Keratinocyte (primary cell): ENCODE data around the gene HLA-E. TPM values are rescaled to one million over a fixed set of nuclear protein-coding genes. Genes with fewer than 3 reads are reported as not detected.

ENCODE experiments used
- DNase-seq: peaks from one replicate; pipeline ENCODE4 v3.0.0-alpha.2; 2011; ENCODE audit warnings: low read depth, missing footprints, low spot score
- FAIRE-seq: peaks from 2 replicates; lab custom pipeline; 2011; peaks lifted over from hg19 to GRCh38; lab: Jason Lieb, UNC
- H2AFZ ChIP-seq: 2 replicates; pipeline ENCODE4 v1.6.0; 2012; ENCODE audit warnings: low read length, control low read depth, inconsistent platforms; ENCODE audit not compliant: control insufficient read depth
- H3K27ac ChIP-seq: 2 replicates; pipeline ENCODE4 v1.5.1; 2011; ENCODE audit warnings: low read length; ENCODE audit not compliant: control insufficient read depth, insufficient read depth
- H3K27me3 ChIP-seq: 3 replicates; pipeline ENCODE4 v1.6.0; 2011; ENCODE audit warnings: low read length; ENCODE audit not compliant: control insufficient read depth, insufficient read depth; ENCODE audit errors: extremely low read depth
- H3K36me3 ChIP-seq, 2 experiments: 2 replicates in 1 of 2; 3 replicates in 1 of 2; pipeline ENCODE4 v1.5.1; 2011; ENCODE audit warnings: low read length in 2 of 2, mild to moderate bottlenecking in 1 of 2; ENCODE audit not compliant: control insufficient read depth in 2 of 2, insufficient read depth in 2 of 2; ENCODE audit errors: extremely low read depth in 1 of 2
- H3K4me1 ChIP-seq: 3 replicates; pipeline ENCODE4 v1.5.1; 2011; ENCODE audit warnings: low read length; ENCODE audit not compliant: control insufficient read depth, insufficient read depth; ENCODE audit errors: extremely low read depth
- H3K4me2 ChIP-seq: 3 replicates; pipeline ENCODE4 v1.6.0; 2011; ENCODE audit warnings: low read depth, low read length; ENCODE audit not compliant: control insufficient read depth, insufficient read depth; ENCODE audit errors: extremely low read depth
- H3K4me3 ChIP-seq, 3 experiments: fragments of 200-600 bp in 1 of 3; sonication (generic) in 1 of 3; 2 replicates in 2 of 3; 3 replicates in 1 of 3; pipeline ENCODE4 v1.5.1; 2011 to 2016; ENCODE audit warnings: low read length in 3 of 3, mild to moderate bottlenecking in 3 of 3, control low read depth in 2 of 3, inconsistent platforms in 1 of 3, low read depth in 1 of 3, mixed read lengths in 1 of 3, mixed run types in 1 of 3, moderate library complexity in 1 of 3; ENCODE audit not compliant: control insufficient read depth in 2 of 3, insufficient read depth in 2 of 3; ENCODE audit errors: extremely low read depth in 1 of 3
- H3K79me2 ChIP-seq: 2 replicates; pipeline ENCODE4 v1.6.0; 2012; ENCODE audit warnings: low read length; ENCODE audit not compliant: control insufficient read depth, insufficient read depth
- H3K9ac ChIP-seq: 3 replicates; pipeline ENCODE4 v1.6.0; 2011; ENCODE audit warnings: low read length; ENCODE audit not compliant: control insufficient read depth, insufficient read depth; ENCODE audit errors: extremely low read depth
- H3K9me1 ChIP-seq: 3 replicates; pipeline ENCODE4 v1.6.0; 2011; ENCODE audit warnings: low read length; ENCODE audit not compliant: control insufficient read depth, insufficient read depth; ENCODE audit errors: extremely low read depth
- H3K9me3 ChIP-seq: 2 replicates; pipeline ENCODE4 v1.5.1; 2012; ENCODE audit warnings: low read depth, low read length; ENCODE audit not compliant: control insufficient read depth
- H4K20me1 ChIP-seq: 3 replicates; pipeline ENCODE4 v1.6.0; 2011; ENCODE audit warnings: low read length; ENCODE audit not compliant: control insufficient read depth, insufficient read depth; ENCODE audit errors: extremely low read depth
- CTCF ChIP-seq, 3 experiments: IDR thresholded peaks in 1 of 3; conservative IDR thresholded peaks in 1 of 3; optimal IDR thresholded peaks in 1 of 3; 2 replicates in 2 of 3; 3 replicates in 1 of 3; pipeline versions ENCODE3 to v1.5.1; 2011; ENCODE audit warnings: low read length in 3 of 3, mild to moderate bottlenecking in 3 of 3, moderate library complexity in 2 of 3, control low read depth in 1 of 3, inconsistent platforms in 1 of 3; ENCODE audit not compliant: insufficient read depth in 2 of 3; ENCODE audit errors: extremely low read depth in 1 of 3
- EZH2 ChIP-seq: IDR thresholded peaks from one replicate; pipeline ENCODE4 v1.6.1; 2012; ENCODE audit warnings: inconsistent platforms, mild to moderate bottlenecking, low read length, moderate library complexity
- dilution Hi-C: fragments of 300-500 bp; cut with MboI; formaldehyde crosslinking; loops from one replicate; pipeline ENCODE4 v1.7.0; 2020; ENCODE audit warnings: low sequenced_read_pairs; ENCODE audit not compliant: extremely low pct_ligation_motif_present
- polyA plus RNA-seq, 5 experiments: library from polyadenylated mRNA; depleted of rRNA in 3 of 5; stranded (reverse) in 3 of 5; stranded (forward) in 1 of 5; unstranded in 1 of 5; fragments of >200 nt; gene quantifications; 1 replicate in 1 of 5; 2 replicates in 3 of 5; 3 replicates in 1 of 5; pipeline versions ENCODE4 v1.2.1 to v1.2.3, GENCODE V29; 2011 to 2012; ENCODE audit warnings: missing spikeins in 2 of 5, low read depth in 1 of 5, low replicate concordance in 1 of 5

The HLA-E gene
- polyA plus RNA-seq, 1 donor (not counting 4 experiments of a cell fraction or from before 2014, with no cell fraction given), result 108 TPM

- peaks cover 2% of the 10 kb centered on the region for H4K20me1 ChIP-seq
- FAIRE-seq (no peak), DNase-seq (no peak)
- no peak for TF ChIP-seq CTCF (optimal IDR thresholded peaks at IDR 0.05 in 1 of 3, IDR thresholded peaks at IDR 0.05 in 1 of 3, conservative IDR thresholded peaks at IDR 0.05 in 1 of 3; ENCODE audit: extremely low read depth in 1 of 3, insufficient read depth in 2 of 3, low read length in 3 of 3)
- peak; percentile 20 for TF ChIP-seq EZH2
- no peak overlapping the region for H3K9ac ChIP-seq
- dilution Hi-C loops, result no loop called here
- no peaks in the 10 kb centered on the region for H3K36me3 ChIP-seq
- H3K27me3 ChIP-seq, result peaks cover 82% of the 10 kb centered on the region
- H3K4me2 ChIP-seq, result no peak overlapping the region
- H3K4me1 ChIP-seq, result peaks cover 15% of the 10 kb centered on the region
- no peak overlapping the region for H3K27ac ChIP-seq
- no peaks in the 10 kb centered on the region for H3K9me3 ChIP-seq
- H3K79me2 ChIP-seq, result no peaks in the 10 kb centered on the region
- H3K4me3 ChIP-seq, result no peak overlapping the region
- H3K9me1 ChIP-seq, result no peaks in the 10 kb centered on the region
- no peak overlapping the region for H2AFZ ChIP-seq
These were observed 36.4 kb upstream of the HLA-E start for GRCh38 chr6:30452736-30453507.

GRCh38 chr6:30453508-30454116 is 35.7 kb upstream of the HLA-E start:
- Histone ChIP-seq H3K4me1 (peaks cover 15% of the 10 kb centered on the region), H3K27me3 (peaks cover 79% of the 10 kb centered on the region), H3K4me3 (no peak overlapping the region), H4K20me1 (peaks cover 2% of the 10 kb centered on the region), H3K9ac (no peak overlapping the region), H3K9me1 (no peaks in the 10 kb centered on the region), H3K79me2 (no peaks in the 10 kb centered on the region), H3K27ac (no peak overlapping the region), H3K4me2 (no peak overlapping the region), H2AFZ (no peak overlapping the region), H3K9me3 (no peaks in the 10 kb centered on the region), H3K36me3 (no peaks in the 10 kb centered on the region)
- peak; percentile 40 for DNase-seq
- TF ChIP-seq CTCF (optimal IDR thresholded peaks at IDR 0.05 in 1 of 3, IDR thresholded peaks at IDR 0.05 in 1 of 3, conservative IDR thresholded peaks at IDR 0.05 in 1 of 3; ENCODE audit: extremely low read depth in 1 of 3, insufficient read depth in 2 of 3, low read length in 3 of 3) (peak; percentile 83 to 90 (median 84)), EZH2 (no peak)
- dilution Hi-C loops, result no loop called here
- no peak for FAIRE-seq
